ENCODE data around the gene SESN1.

Gene SESN1

GRCh38 chr6:109081026-109081425 is 13.6 kb downstream of the SESN1 start:
- DNase-seq = no peak
- TF ChIP-seq CTCF (IDR thresholded peaks at IDR 0.05; ENCODE audit: low read depth, low read length) = no peak
- Histone ChIP-seq H3K9me3 (ENCODE audit: severe bottlenecking) (no peaks in the 10 kb centered on the region), H3K27ac (no peak overlapping the region), H3K36me3 (no peaks in the 10 kb centered on the region), H3K27me3 (ENCODE audit: insufficient read depth, low read depth, severe bottlenecking) (no peaks in the 10 kb centered on the region), H3K4me3 (ENCODE audit: low read depth, low read length) (no peak overlapping the region)

- DNase-seq = no peak
- Histone ChIP-seq H3K36me3 (no peaks in the 10 kb centered on the region), H3K27ac (no peak overlapping the region), H3K9me3 (ENCODE audit: severe bottlenecking) (no peaks in the 10 kb centered on the region), H3K27me3 (ENCODE audit: insufficient read depth, low read depth, severe bottlenecking) (no peaks in the 10 kb centered on the region), H3K4me3 (ENCODE audit: low read depth, low read length) (no peak overlapping the region)
- TF ChIP-seq CTCF (IDR thresholded peaks at IDR 0.05; ENCODE audit: low read depth, low read length) = no peak
Measured at GRCh38 chr6:109079981-109080380, 14.7 kb downstream of the SESN1 start.

- DNase-seq = no peak
- no peak overlapping the region for H3K27ac ChIP-seq
- TF ChIP-seq CTCF (IDR thresholded peaks at IDR 0.05; ENCODE audit: low read depth, low read length) = no peak
Measured at GRCh38 chr6:109076377-109076776, 18.3 kb downstream of the SESN1 start.

GRCh38 chr6:109075934-109076333 is 18.7 kb downstream of the SESN1 start:
- H3K9me3 ChIP-seq (ENCODE audit: severe bottlenecking) = no peaks in the 10 kb centered on the region
- DNase-seq = no peak
- no peaks in the 10 kb centered on the region for H3K27me3 ChIP-seq (ENCODE audit: insufficient read depth, low read depth, severe bottlenecking)
- no peak for TF ChIP-seq CTCF (IDR thresholded peaks at IDR 0.05; ENCODE audit: low read depth, low read length)
- no peaks in the 10 kb centered on the region for H3K36me3 ChIP-seq
- H3K27ac ChIP-seq = no peak overlapping the region
- H3K4me3 ChIP-seq (ENCODE audit: low read depth, low read length) = no peak overlapping the region

More at GRCh38 chr6:109076377-109076776, 18.3 kb downstream of the SESN1 start:
- Histone ChIP-seq H3K9me3 (ENCODE audit: severe bottlenecking) (no peaks in the 10 kb centered on the region), H3K36me3 (no peaks in the 10 kb centered on the region), H3K27me3 (ENCODE audit: insufficient read depth, low read depth, severe bottlenecking) (no peaks in the 10 kb centered on the region), H3K4me3 (ENCODE audit: low read depth, low read length) (no peak overlapping the region)

GRCh38 chr6:109074133-109074415 is 20.6 kb downstream of the SESN1 start:
- Histone ChIP-seq H3K36me3 (no peaks in the 10 kb centered on the region), H3K27ac (no peak overlapping the region), H3K4me3 (ENCODE audit: low read depth, low read length) (no peak overlapping the region), H3K9me3 (ENCODE audit: severe bottlenecking) (no peaks in the 10 kb centered on the region), H3K27me3 (ENCODE audit: insufficient read depth, low read depth, severe bottlenecking) (no peaks in the 10 kb centered on the region)
- TF ChIP-seq CTCF (IDR thresholded peaks at IDR 0.05; ENCODE audit: low read depth, low read length) = no peak
- no peak for DNase-seq

- H3K36me3 ChIP-seq = no peaks in the 10 kb centered on the region
- H3K27me3 ChIP-seq (ENCODE audit: insufficient read depth, low read depth, severe bottlenecking) = no peaks in the 10 kb centered on the region
- no peak overlapping the region for H3K27ac ChIP-seq
- H3K9me3 ChIP-seq (ENCODE audit: severe bottlenecking) = no peaks in the 10 kb centered on the region
- peak; percentile 28; the same call in 1 of the 2 replicates for TF ChIP-seq CTCF (IDR thresholded peaks at IDR 0.05; ENCODE audit: low read depth, low read length)
- DNase-seq = peak; percentile 30
- no peak overlapping the region for H3K4me3 ChIP-seq (ENCODE audit: low read depth, low read length)
Measured at GRCh38 chr6:109073344-109074132, 21.1 kb downstream of the SESN1 start.

Data from WERI-Rb-1 (cell line).